B cell (primary cell): ENCODE results near the gene ITGA2B. TPM values are rescaled to one million over a fixed set of nuclear protein-coding genes. Genes with fewer than 3 reads are reported as not detected.
A peak's percentile ranks its signal among the peaks of the same experiment; 100 is the strongest.

Source experiments
- ATAC-seq: fragments of 200-7000 bp; cut with Tn5 transposase; one replicate; pipeline ENCODE4 v1.10.0; 2021; ENCODE audit warnings: low read depth, mild to moderate bottlenecking, moderate number of reproducible peaks, moderate library complexity
- CTCF ChIA-PET: fragments of 350-600 bp; sonication (Branson Sonifier 250); formaldehyde crosslinking; loops from one replicate; lab custom pipeline; 2021; ENCODE audit warnings: antibody characterized with exemption, inconsistent platforms; lab: Charles Lee
- POLR2A ChIA-PET: fragments of 350-600 bp; sonication (Branson Sonifier 250); formaldehyde crosslinking; loops from one replicate; lab custom pipeline; 2021; ENCODE audit warnings: antibody characterized with exemption; lab: Charles Lee
- DNase-seq: peaks from one replicate; pipeline ENCODE4 v3.0.0; 2013
- H2AFZ ChIP-seq: 2 replicates; pipeline ENCODE4 v1.6.1; 2012; ENCODE audit warnings: mild to moderate bottlenecking, low read depth, low read length; ENCODE audit not compliant: insufficient read depth, poor library complexity, severe bottlenecking
- H3K27ac ChIP-seq, 2 donors: 1 replicate in 1 of 2; 2 replicates in 1 of 2; pipeline ENCODE4 v1.5.1; 2012 to 2013; ENCODE audit warnings: low read length in 2 of 2, mild to moderate bottlenecking in 2 of 2, moderate library complexity in 1 of 2
- H3K27me3 ChIP-seq, 4 experiments: fragments of 200-600 bp in 1 of 4; sonication (generic) in 1 of 4; replicated peaks in 1 of 4; 1 replicate in 2 of 4; 2 replicates in 2 of 4; pipeline versions ENCODE4 v1.6.1 to v1.7.0; 2013 to 2016; ENCODE audit warnings: low read length in 3 of 4, mild to moderate bottlenecking in 2 of 4, mixed read lengths in 1 of 4, moderate library complexity in 1 of 4; ENCODE audit not compliant: insufficient read depth in 4 of 4, control insufficient read depth in 3 of 4; ENCODE audit errors: control extremely low read depth in 1 of 4
- H3K36me3 ChIP-seq, 2 experiments: replicated peaks in 1 of 2; 1 replicate in 1 of 2; 2 replicates in 1 of 2; pipeline versions ENCODE4 v1.6.1 to v1.7.1; 2013; ENCODE audit warnings: low read length in 1 of 2; ENCODE audit not compliant: insufficient read depth in 2 of 2, control insufficient read depth in 1 of 2; ENCODE audit errors: control extremely low read depth in 1 of 2, extremely low read depth in 1 of 2
- H3K4me1 ChIP-seq, 2 donors: fragments of 200-600 bp in 1 of 2; sonication (generic) in 1 of 2; 1 replicate in 1 of 2; 2 replicates in 1 of 2; pipeline versions ENCODE4 v1.5.1 to v1.6.1; 2013 to 2017; ENCODE audit warnings: low read length in 2 of 2; ENCODE audit not compliant: control insufficient read depth in 2 of 2, insufficient read depth in 2 of 2
- H3K4me2 ChIP-seq: replicated peaks from 2 replicates; pipeline ENCODE3; 2012; ENCODE audit warnings: mild to moderate bottlenecking, low read depth, low read length; ENCODE audit not compliant: poor library complexity, severe bottlenecking
- H3K4me3 ChIP-seq, 5 experiments: fragments of 200-600 bp in 1 of 5; sonication (generic) in 1 of 5; 1 replicate in 3 of 5; 2 replicates in 2 of 5; pipeline versions ENCODE4 v1.5.1 to v1.7.0; 2011 to 2016; ENCODE audit warnings: low read length in 4 of 5, mild to moderate bottlenecking in 4 of 5, low read depth in 2 of 5, control low read depth in 1 of 5, moderate library complexity in 1 of 5; ENCODE audit not compliant: insufficient read depth in 1 of 5; ENCODE audit errors: control extremely low read depth in 1 of 5, extremely low read depth in 1 of 5
- H3K79me2 ChIP-seq: fragments of 200-600 bp; sonication (generic); one replicate; pipeline ENCODE4 v1.6.0; 2016; ENCODE audit warnings: low read length; ENCODE audit not compliant: control insufficient read depth, insufficient read depth
- H3K9ac ChIP-seq: fragments of 200-600 bp; sonication (generic); 2 replicates; pipeline ENCODE4 v1.6.1; 2017; ENCODE audit warnings: mild to moderate bottlenecking, low read length, moderate library complexity
- H3K9me3 ChIP-seq, 3 donors: one replicate each; pipeline versions ENCODE4 v1.6.1 to v1.7.1; 2013; ENCODE audit warnings: low read length in 2 of 3; ENCODE audit not compliant: control insufficient read depth in 2 of 3, insufficient read depth in 1 of 3; ENCODE audit errors: control extremely low read depth in 1 of 3
- H4K20me1 ChIP-seq: 2 replicates; pipeline ENCODE4 v1.6.0; 2012; ENCODE audit warnings: mild to moderate bottlenecking, low read length; ENCODE audit not compliant: insufficient read depth, control insufficient read depth, poor library complexity, severe bottlenecking
- H3K27ac Mint-ChIP-seq: one replicate; pipeline ENCODE4 v1.8.0; 2021; ENCODE audit warnings: mixed read lengths
- H3K27me3 Mint-ChIP-seq: one replicate; pipeline ENCODE4 v1.8.0; 2021; ENCODE audit warnings: mixed read lengths
- H3K4me1 Mint-ChIP-seq: one replicate; pipeline ENCODE4 v1.8.0; 2021; ENCODE audit warnings: mixed read lengths
- H3K4me3 Mint-ChIP-seq: one replicate; pipeline ENCODE4 v1.8.0; 2021; ENCODE audit warnings: mixed read lengths
- H3K9me3 Mint-ChIP-seq: one replicate; pipeline ENCODE4 v1.8.0; 2022; ENCODE audit warnings: mixed read lengths; ENCODE audit not compliant: insufficient read depth
- CTCF ChIP-seq: fragments of 200-600 bp; IDR thresholded peaks from one replicate; pipeline ENCODE4 v1.8.0; 2022; ENCODE audit warnings: antibody characterized with exemption, mild to moderate bottlenecking
- EZH2 ChIP-seq: IDR thresholded peaks from 2 replicates; pipeline ENCODE4 v1.6.1; 2012; ENCODE audit warnings: borderline replicate concordance, low read depth, mild to moderate bottlenecking, moderate library complexity, low read length; ENCODE audit not compliant: insufficient read depth, poor library complexity, severe bottlenecking
- WGBS: methylation state at CpG from one replicate; pipeline ENCODE4 v1.1.5; 2013; ENCODE audit warnings: missing lambda C conversion rate; ENCODE audit not compliant: insufficient coverage; 5-methylcytosine and 5-hydroxymethylcytosine counted together
- intact Hi-C: fragments of 100-400 bp; cut with micrococcal nuclease; formaldehyde crosslinking; loops from one replicate; pipeline ENCODE4 v1.10.0; 2022
- polyA plus RNA-seq: library from polyadenylated mRNA; depleted of rRNA; stranded (reverse); fragments of >200 nt; gene quantifications from 2 replicates; pipeline ENCODE4 v1.2.3, GENCODE V29; 2012
- total RNA-seq, 2 donors: library from RNA; stranded (reverse); fragments of 120-200 nt in 1 of 2; gene quantifications; 1 replicate in 1 of 2; 2 replicates in 1 of 2; pipeline versions ENCODE4 v1.2.3 to v1.2.4, GENCODE V29; 2013 to 2022

ITGA2B gene
- total and polyA plus RNA-seq, 2 donors (not counting 1 experiment from before 2014, with no cell fraction given) = 0.15 to 0.20 TPM

GRCh38 chr17:44335564-44335963, 53.9 kb downstream of the ITGA2B start:
- Histone ChIP-seq H3K27ac (no peak overlapping the region), H3K79me2 (no peaks in the 10 kb centered on the region), H4K20me1 (no peaks in the 10 kb centered on the region), H3K4me1 (peaks cover 4 to 26% of the 10 kb centered on the region in 2 donors), H3K36me3 (no peaks in the 10 kb centered on the region), H3K4me3 (no peak overlapping the region), H3K9me3 (no peaks in the 10 kb centered on the region), H2AFZ (no peak overlapping the region), H3K27me3 (no peaks in the 10 kb centered on the region), H3K9ac (no peak overlapping the region), H3K4me2 (peak overlapping the region; percentile 19)
- no peak for DNase-seq
- H3K27me3 Mint-ChIP-seq = no peaks in the 10 kb centered on the region
- no peak for ATAC-seq
- CTCF ChIA-PET = interaction anchor here (0.7 to 7.4 kb wide), 5 partner anchors 10 to 220 kb away, joined by 3 to 117 read pairs (median 16); partner anchors contain the start of gene GRN
- H3K4me3 Mint-ChIP-seq = no peak overlapping the region
- no peak overlapping the region for H3K27ac Mint-ChIP-seq
- peaks cover 21% of the 10 kb centered on the region for H3K4me1 Mint-ChIP-seq
- no peak for TF ChIP-seq EZH2
- TF ChIP-seq CTCF = no peak
- intact Hi-C loops = no loop called here
- no peaks in the 10 kb centered on the region for H3K9me3 Mint-ChIP-seq
- 100% methylated on average over 1 of the region's 3 CpGs for WGBS
- POLR2A ChIA-PET = interaction anchor here (0.9 kb wide), 1 partner anchor 12 kb away, joined by 3 read pairs; no protein-coding TSS in a partner anchor

GRCh38 chr17:44334727-44335126, 54.7 kb downstream of the ITGA2B start:
- no peaks in the 10 kb centered on the region for H3K9me3 ChIP-seq
- no peak overlapping the region for H3K27ac ChIP-seq
- no peaks in the 10 kb centered on the region for H3K27me3 ChIP-seq
- no peak for DNase-seq
- H3K4me3 Mint-ChIP-seq = no peak overlapping the region
- no peak overlapping the region for H3K4me2 ChIP-seq
- intact Hi-C loops = no loop called here
- peaks cover 21% of the 10 kb centered on the region for H3K4me1 Mint-ChIP-seq
- TF ChIP-seq CTCF = no peak
- TF ChIP-seq EZH2 = no peak
- no peaks in the 10 kb centered on the region for H3K27me3 Mint-ChIP-seq
- no peaks in the 10 kb centered on the region for H3K9me3 Mint-ChIP-seq
- H3K4me1 ChIP-seq = peaks cover 4 to 26% of the 10 kb centered on the region in 2 donors
- H4K20me1 ChIP-seq = no peaks in the 10 kb centered on the region
- no peaks in the 10 kb centered on the region for H3K36me3 ChIP-seq
- no peak overlapping the region for H2AFZ ChIP-seq
- no peaks in the 10 kb centered on the region for H3K79me2 ChIP-seq
- 47% methylated on average over 3 of the region's 3 CpGs for WGBS
- ChIA-PET POLR2A (interaction anchor here (0.7 to 0.9 kb wide), 3 partner anchors 13 to 131 kb away, joined by 3 to 6 read pairs (median 3); no protein-coding TSS in a partner anchor), CTCF (interaction anchor here (0.8 to 7.4 kb wide), 5 partner anchors 10 to 391 kb away, joined by 3 to 117 read pairs (median 16); partner anchors contain the start of gene GRN)
- H3K27ac Mint-ChIP-seq = no peak overlapping the region
- H3K4me3 ChIP-seq = no peak overlapping the region
- H3K9ac ChIP-seq = no peak overlapping the region
- ATAC-seq = no peak
